ENCODE measurements around the gene DOLPP1.
"Not testable (repeated sequence)": the region's sequence is repeated elsewhere in the genome, so short reads cannot be mapped to it uniquely, and the experiment has no call there.

The DOLPP1 gene

GRCh38 chr9:129124506-129125069 is 43.7 kb downstream of the DOLPP1 start:
- no peak overlapping the region for H3K4me3 ChIP-seq (ENCODE audit: low read length)
- DNase-seq (ENCODE audit: low read depth), result no peak
- TF ChIP-seq CTCF (IDR thresholded peaks at IDR 0.05; ENCODE audit: insufficient read depth, low read depth, low read length, missing control alignments), result no peak

- no peak for TF ChIP-seq CTCF (IDR thresholded peaks at IDR 0.05; ENCODE audit: insufficient read depth, low read depth, low read length, missing control alignments)
- H3K4me3 ChIP-seq (ENCODE audit: low read length), result no peak overlapping the region
- DNase-seq (ENCODE audit: low read depth), result peak; percentile 94
Observed at GRCh38 chr9:129125478-129125877, 44.6 kb downstream of the DOLPP1 start.

- no peak for DNase-seq (ENCODE audit: low read depth)
- no peak for TF ChIP-seq CTCF (IDR thresholded peaks at IDR 0.05; ENCODE audit: insufficient read depth, low read depth, low read length, missing control alignments)
- no peak overlapping the region for H3K4me3 ChIP-seq (ENCODE audit: low read length)
Observed at GRCh38 chr9:129126749-129127618, 46.1 kb downstream of the DOLPP1 start.

GRCh38 chr9:129128689-129129088 is 47.8 kb downstream of the DOLPP1 start:
- DNase-seq (ENCODE audit: low read depth), result no peak
- no peak for TF ChIP-seq CTCF (IDR thresholded peaks at IDR 0.05; ENCODE audit: insufficient read depth, low read depth, low read length, missing control alignments)
- H3K4me3 ChIP-seq (ENCODE audit: low read length), result no peak overlapping the region

GRCh38 chr9:129130271-129130670 is 49.4 kb downstream of the DOLPP1 start:
- DNase-seq (ENCODE audit: low read depth); H3K4me3 ChIP-seq (ENCODE audit: low read length): not testable (repeated sequence)

GRCh38 chr9:129130791-129131190 is 49.9 kb downstream of the DOLPP1 start:
- no peak for TF ChIP-seq CTCF (IDR thresholded peaks at IDR 0.05; ENCODE audit: insufficient read depth, low read depth, low read length, missing control alignments)
- no peak overlapping the region for H3K4me3 ChIP-seq (ENCODE audit: low read length)
- DNase-seq (ENCODE audit: low read depth), result no peak

- peak; percentile 99 for TF ChIP-seq CTCF (IDR thresholded peaks at IDR 0.05; ENCODE audit: insufficient read depth, low read depth, low read length, missing control alignments)
- no peak overlapping the region for H3K4me3 ChIP-seq (ENCODE audit: low read length)
- peak; percentile 69 for DNase-seq (ENCODE audit: low read depth)
Observed at GRCh38 chr9:129131300-129132145, 50.6 kb downstream of the DOLPP1 start.

All from epithelial cell of esophagus (primary cell).